Inferior parietal cortex (tissue), 1 donor: ENCODE measurements around the gene SAMD11.

Experiments used
- DNase-seq: peaks from one replicate; pipeline ENCODE4 v3.0.0-alpha.2; 2016; ENCODE audit errors: extremely low spot score

The SAMD11 gene

GRCh38 chr1:931380-932172 lies 7.9 kb downstream of the SAMD11 start:
- no peak for DNase-seq

DNA sequence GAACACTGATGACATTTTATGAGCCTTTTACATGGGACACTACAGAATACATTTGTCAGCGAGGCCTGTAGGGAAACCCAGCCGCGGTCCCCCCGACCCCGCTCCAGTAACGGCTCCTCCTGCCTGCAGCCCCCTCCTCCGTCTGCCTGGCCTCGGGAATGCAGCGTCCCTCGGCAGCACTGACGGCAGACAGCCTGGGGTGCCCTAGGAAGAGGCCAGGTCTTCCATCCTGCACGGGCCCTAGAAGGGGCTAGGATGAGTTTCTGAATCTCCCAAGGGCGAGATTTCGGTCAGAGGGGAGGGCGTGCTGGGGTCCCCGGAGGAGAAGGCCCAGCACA lies 8.4 kb downstream of the SAMD11 start:
- DNase-seq: no peak

- no peak for DNase-seq
These were observed 9.3 kb downstream of the SAMD11 start for GRCh38 chr1:932776-933602.

DNA sequence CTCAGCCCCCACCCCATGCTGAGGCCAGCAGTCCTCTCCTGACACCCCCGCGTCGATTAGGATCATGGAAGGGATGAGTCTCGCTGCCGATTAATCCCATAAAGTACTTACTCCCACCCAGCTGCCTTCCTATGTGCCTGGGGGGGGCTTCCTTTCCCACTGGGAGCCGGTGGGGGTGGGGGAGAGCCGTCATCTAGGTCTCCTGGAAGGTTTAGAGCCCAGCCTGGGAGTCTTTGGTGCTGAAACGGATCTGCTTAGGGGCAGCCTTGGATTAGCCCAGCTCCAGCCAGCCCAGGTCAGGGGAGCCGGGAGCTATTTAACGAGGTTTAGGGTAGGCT lies 9.8 kb downstream of the SAMD11 start:
- DNase-seq: no peak

DNA sequence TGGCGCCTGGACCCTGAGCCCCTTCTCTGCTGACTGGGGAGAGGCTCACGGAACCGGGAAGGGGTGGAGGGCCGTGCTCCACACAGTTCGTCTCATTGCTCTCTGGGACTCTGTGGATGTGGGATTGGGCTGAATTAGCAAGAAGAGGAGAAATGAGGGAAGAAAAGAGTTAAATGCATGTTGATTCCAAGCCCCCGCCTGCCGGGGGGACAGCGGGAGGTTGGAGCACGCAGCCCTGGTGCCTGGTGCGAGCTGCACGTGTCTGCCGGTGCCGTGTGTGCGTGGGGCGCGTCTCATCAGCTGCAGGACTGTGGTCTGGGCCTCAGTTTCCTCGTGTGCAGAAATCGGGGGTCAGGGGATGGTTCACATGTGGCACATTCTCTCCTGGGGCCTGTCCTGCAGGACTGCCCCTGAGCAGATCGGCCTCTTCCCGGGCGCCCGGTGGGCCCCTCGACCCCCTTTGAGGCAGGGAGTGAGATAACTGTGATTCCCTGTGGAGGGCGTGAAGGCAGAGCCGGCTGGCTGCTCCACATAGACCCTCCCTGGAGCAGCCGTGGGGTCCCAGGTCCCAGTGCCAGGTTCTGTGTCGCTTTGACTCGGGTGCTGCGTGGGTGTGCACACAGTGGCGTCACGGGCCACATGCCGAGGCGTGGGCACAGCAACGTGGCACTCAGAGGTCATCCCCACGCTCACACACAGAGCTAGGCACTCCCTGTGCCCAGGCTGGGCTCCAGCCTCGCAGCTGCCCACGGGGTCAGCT lies 11.4 kb downstream of the SAMD11 start:
- no peak for DNase-seq

GRCh38 chr1:935751-936231 lies 12.1 kb downstream of the SAMD11 start:
- DNase-seq: no peak

DNA sequence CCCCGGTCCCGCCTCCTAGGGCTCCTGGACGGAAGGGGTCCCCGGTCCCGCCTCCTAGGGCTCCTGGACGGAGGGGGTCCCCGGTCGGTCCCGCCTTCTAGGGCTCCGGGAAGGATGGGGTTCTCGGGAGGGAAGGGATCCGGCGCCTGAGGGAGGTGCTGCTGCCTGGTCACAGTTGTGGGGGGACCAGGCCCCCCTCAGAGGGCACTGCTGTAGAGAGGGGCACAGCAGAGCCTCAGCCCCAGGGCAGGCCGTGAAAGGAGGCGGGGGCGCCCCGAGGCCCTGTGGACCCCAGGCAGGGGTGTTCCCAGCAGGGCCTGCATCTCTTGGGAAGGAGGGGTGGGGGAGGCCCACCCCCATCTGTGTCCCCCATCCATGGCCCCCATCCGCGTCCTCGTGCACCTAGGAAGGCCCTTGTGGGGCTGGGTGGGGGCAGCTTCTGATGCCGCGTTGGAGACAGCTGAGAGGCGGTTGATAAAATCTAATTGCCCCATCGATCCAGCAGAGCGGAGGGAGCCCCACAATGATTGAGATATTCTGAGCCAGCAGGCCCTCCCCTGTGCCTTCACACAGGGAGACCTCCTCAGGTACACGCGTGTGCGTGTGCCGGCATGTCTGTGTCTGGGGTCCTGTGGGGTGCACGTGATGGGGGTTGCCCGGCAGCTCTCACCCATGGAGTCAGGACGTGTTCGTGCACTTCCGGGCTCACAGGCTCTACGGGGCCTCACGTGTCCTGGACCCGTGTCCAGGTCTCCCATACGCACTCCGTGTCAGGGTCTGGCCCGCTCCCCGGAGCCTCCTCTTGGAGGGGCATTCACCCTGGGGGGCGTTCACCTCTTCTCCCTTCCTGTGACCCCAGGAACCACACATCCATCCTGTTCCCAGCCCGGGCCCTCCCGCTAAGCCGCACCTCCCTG lies 12.9 kb downstream of the SAMD11 start:
- DNase-seq: no peak

GRCh38 chr1:937521-937920 lies 13.8 kb downstream of the SAMD11 start:
- DNase-seq: no peak

- DNase-seq: no peak
These were observed 14.5 kb downstream of the SAMD11 start for GRCh38 chr1:938088-938683.

GRCh38 chr1:938711-939489 lies 15.2 kb downstream of the SAMD11 start:
- DNase-seq: no peak

DNA sequence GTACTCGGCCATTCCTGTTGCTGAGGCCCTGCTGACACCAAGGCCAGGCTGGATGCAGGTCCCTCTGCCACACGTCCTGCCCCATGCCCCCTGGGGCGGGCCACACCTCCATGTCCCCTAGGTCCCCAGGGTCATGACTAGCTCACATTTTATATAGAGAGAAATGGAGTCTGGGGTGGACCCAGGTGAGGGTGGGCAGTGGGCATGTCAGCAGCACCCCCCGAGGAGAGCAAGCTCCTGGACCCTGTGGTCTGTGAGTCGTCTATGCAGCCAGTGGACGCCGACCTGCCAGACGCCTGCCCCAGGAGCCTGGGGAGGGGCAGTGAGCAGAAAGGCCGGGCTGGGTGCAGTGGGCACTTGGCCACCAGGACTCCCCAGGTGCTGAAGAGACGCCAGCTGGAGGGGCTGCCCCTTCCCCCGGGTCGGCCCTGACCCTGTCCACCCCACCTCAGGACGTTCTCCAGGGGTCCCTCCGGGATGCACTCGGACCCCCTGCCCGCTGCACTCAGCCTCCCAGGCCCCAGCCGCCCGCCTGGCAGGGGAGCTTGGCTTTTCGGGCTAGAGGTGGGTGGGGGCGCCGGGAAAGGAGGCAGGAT lies 15.9 kb downstream of the SAMD11 start:
- no peak for DNase-seq

- no peak for DNase-seq
These were observed 16.6 kb downstream of the SAMD11 start for GRCh38 chr1:940107-941014.

- DNase-seq: no peak
These were observed 17.4 kb downstream of the SAMD11 start for GRCh38 chr1:941015-941587.

- no peak for DNase-seq
These were observed 18.1 kb downstream of the SAMD11 start for GRCh38 chr1:941588-942383.

- no peak for DNase-seq
These were observed 18.7 kb downstream of the SAMD11 start for GRCh38 chr1:942411-942821.

GRCh38 chr1:942864-943533 lies 19.3 kb downstream of the SAMD11 start:
- no peak for DNase-seq
